ENCODE measurements around the gene PFKFB1.
"Not testable (repeated sequence)": the region's sequence is repeated elsewhere in the genome, so short reads cannot be mapped to it uniquely, and the experiment has no call there.

The PFKFB1 gene

DNA sequence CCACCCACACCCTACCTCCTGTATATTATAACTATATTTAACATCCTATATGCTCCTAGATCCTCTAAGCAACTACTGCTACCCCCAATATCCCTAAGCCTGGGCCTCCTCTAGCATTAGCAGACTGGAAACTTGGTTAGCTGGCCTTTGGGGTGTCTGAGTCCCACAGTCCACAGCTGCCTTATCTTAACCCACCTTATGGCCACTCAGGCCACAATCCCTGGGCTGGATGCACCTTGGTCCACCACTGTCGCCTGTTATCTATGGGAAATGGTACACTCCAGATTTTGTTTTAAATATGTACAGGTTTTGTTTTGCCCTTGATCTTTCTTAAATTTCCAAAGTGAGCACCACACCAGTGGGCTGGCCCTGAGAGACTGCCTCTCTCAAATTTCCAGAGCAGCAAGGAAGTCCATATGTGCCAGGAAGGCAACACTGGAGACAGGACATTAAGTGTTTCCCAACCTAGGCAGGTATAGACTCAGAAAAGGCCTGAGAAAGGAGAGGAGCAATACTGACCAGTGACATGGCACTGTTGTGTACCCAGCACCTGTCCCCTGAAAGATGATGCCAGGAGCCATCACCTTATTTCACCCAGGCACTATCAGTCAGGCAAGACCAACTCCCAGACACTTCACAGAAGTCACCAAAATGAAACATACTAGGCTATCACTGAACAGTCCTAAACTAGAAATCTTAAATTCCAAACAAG, 921 bp downstream of the PFKFB1 start:
- no peak for DNase-seq (ENCODE audit: low spot score)

DNA sequence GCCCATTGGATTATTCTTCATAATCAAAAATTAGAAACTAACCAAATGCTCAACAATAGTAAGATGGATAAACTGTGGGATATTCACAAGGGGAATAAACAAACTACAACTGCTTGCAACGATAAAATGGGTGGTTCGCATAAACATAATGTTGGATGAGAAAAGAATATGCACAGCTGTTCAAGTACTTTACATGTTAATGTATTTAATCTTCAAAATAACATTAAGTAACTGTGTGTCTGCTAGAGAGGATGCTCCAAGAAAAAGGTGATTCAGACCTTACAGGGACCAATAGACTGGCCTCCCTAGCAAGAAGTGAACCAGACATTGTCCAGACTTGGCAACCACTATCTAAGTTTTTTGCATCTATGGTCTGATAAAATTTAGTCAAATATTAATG, 2.3 kb downstream of the PFKFB1 start:
- DNase-seq (ENCODE audit: low spot score) = no peak

DNA sequence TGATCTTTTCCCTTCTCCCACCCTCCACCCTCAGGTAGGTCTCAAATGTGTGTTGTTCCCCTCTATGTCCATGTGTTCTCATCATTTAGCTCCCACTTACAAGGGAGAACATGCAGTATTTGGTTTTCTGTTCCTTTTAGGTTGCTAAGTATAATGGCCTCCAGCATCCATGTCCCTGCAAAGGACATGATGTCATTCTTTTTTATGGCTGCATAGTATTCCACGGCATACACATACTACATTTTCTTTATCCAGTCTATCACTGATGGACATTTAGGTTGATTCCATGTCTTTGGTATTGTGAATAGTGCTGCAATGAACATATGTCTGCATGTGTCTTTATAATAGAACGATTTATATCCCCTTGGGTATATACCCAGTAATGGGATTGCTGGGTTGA, 10.7 kb downstream of the PFKFB1 start:
- not testable (repeated sequence) for DNase-seq (ENCODE audit: low spot score)

DNA sequence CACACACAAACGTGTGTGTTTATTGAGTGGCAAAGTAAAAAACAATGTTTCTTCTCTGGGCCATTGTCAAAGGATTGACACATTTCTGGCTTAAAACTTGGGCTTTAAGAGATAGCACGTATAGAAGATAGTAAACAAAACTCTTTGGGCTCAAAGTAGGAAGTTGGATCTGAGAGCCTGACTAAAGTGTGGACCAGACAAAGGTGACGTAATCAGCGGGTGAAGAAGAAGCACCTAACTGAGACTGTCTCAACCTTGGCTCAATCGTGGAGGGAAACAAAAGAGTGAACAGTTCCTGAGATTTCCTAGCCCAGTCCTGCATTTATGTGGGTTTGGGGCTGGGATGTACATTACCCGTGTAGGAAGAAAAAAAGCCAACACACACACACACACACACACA, 13.7 kb downstream of the PFKFB1 start:
- no peak for DNase-seq (ENCODE audit: low spot score)

DNA sequence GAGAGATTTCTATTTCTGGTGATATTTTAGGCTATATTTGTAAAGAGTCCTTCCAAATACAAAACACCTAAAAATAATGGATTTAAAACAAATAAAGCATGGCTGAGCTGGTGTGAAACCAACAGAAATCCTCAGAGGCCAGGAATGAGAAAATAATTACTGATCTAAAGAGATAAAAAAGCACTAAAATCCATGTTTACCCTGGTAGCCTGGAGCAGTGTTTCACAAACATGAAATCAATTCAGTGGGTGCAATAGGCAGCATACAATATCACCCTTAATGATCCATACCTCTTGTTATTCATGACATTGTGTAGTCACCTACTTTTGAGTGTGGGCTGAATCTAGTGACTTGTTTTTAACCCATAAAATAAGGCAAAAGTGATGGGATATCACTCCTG, 14.6 kb downstream of the PFKFB1 start:
- no peak for DNase-seq (ENCODE audit: low spot score)

DNA sequence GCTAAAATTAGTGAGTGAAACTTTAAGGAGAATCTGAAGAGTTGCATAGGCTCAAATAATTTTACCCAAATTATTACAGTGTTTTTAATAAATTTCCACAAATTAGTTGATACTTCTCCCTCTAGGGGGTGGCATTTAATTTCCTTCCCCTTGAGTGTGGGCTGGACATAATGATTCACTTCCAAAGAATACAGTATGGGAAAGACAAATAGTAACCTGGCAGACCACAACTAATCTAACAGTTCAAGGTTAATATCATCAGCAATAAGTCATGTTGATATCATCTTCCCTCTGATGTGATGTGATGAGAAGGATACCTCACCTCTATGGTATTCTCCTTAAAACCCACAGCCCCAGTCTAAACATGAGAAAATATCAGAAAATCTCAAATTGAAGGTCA, 15.5 kb downstream of the PFKFB1 start:
- DNase-seq (ENCODE audit: low spot score) = no peak

DNA sequence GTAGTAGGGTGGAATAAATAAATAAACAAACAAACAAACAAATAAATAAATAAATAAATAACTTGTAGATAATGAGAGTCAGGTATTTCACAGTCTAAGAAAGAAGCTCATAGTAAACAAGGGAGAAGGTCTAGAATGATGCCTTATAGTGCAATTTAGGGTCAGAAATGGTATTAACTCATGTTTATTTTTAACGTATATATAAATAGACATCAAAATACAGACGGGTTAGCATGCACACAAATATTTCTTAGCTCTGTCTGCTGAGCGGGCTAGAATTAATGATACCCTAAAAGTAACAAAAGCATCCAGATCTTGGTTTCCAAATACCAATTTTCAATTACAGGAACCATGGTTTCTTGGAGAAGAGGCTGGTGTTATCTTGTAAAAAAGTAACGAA, 16.6 kb downstream of the PFKFB1 start:
- DNase-seq (ENCODE audit: low spot score) = no peak

DNA sequence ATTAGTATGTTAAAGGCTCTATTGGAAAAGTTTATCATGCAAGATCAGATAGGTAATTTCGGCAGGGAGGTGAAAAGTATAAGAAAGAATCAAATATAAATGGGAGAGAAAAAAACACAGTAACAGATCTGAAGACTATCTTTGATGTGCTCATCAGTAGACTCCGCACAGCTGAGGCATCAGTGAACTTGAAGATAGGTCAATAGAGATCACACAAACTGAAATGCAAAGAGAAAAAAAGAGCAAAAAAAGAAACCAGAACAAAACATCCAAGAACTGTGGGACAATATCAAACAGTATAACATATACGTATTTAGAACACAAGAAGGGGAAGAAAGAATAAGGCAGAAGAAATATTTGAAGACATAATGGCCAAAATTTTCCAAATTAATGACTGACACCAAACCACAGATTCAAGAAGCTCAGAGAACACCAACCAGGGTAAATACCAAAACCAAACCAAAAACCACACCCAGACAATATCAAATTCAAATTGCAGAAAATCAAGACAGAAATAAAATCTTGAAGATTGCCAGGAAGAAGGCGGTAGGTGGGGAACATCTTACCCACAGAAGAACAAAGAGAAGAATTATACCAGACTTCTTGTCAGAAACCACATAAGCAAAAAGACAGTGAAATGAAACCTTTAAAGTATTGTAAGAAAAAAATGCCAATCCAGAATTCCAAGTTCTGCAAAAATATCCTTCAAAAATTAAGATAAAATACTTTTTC, 29.1 kb downstream of the PFKFB1 start:
- no peak for DNase-seq (ENCODE audit: low spot score)

DNA sequence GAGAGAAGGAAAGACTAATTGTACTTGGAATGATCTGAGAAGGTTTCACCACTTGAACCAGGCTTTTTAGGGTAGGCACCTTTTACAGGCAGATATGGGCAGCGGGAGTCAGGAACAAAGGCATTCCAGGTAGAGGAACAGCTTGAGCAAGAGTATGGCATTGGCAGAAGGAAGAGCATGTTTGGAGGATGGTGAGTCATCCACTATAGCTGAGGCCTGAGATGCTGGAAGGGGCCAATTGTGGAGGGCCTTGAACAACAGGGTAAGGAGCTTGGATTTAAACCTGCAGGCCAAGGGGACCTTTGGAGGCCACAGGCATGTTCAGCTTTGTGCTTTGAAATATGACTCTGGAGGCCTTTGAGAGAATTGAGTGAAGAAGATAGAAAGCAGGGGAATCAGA, 32.2 kb downstream of the PFKFB1 start:
- DNase-seq (ENCODE audit: low spot score) = no peak

DNA sequence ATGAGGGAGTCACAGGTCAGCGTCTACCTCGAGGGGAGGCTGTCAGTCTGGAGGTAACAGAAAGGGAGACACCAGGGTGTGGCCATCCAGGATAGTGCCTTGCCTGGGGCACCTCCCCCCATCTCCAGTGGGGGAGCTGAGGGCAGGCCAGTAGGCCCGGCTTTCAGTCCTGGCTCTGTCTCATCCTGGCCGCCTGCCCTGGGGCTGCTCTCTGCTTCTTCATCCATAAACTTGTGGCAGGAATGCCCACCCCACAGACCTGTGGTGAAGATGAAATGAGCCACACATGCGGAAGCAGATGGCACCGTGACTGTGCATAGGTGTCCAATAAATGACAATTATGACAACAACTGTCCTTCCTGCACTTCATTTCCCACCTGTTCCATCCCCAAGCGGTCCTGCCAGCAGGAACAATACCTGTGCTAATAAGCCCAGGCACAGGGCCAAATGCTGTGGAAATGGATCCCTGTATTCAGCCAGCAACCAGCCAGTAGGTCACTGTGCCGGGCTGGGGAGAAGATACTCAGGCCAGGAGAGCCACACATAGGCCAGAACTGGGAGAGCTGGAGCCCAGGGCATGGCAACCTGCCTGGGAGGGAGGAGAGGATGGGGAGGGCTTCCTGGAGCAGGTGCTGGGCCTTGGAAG, 43.1 kb downstream of the PFKFB1 start:
- DNase-seq (ENCODE audit: low spot score) = no peak

DNA sequence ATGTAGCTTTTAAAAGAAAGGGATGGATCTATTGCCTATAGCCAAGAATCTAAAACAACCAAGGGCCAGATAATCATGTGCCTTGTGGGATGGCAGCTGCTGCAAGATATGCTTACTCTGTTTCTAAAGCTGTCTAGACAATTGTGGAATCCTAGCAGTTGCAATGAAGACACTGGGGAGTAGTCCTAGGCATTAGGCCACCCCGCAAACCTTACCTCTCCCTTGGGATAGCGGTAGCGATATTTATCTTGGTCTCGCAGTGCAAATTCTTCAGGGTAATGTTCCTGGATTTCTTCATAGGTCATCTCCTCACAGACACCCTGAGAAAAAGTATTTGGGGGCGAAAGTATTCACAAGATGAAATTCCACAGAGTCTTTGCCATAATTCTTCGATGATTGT, 48.8 kb downstream of the PFKFB1 start:
- no peak for DNase-seq (ENCODE audit: low spot score)

DNA sequence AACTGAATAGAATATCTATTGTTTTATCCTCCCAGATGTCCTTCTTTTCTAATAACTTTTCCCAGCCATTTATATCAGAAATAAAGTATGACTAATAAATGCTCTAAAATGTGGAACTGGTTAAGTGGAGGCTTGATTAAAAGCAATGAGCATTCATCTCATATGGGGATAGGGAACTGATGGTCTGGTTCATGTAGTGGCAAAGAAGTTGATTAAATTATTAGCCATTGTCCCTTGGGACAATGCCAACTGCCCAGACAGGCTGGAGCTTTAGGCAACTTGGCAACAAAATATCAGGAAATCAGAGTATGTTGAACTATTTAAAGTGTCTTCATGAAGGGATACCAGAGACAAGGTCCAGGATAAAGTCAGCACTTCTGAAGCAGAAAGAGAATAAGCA, 49.2 kb downstream of the PFKFB1 start:
- no peak for DNase-seq (ENCODE audit: low spot score)

DNA sequence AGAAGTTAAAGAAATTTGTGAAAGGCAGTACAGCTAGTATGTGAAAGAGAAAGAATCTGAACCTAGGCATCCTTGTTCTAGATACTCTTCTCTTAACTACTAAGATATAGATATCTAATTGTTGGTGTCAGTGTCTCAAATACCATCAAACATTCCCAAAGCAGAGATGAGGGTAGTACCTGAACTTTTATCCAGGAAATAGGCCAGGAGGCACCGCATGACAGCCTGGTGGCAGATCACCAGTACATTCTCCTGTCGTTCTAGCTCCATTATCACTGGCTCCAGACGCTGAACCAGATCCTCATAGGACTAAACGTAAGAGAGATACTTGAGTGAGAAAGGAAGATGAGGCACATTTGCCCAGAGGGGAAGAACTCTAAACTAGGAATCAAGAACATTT, 56.6 kb downstream of the PFKFB1 start:
- no peak for DNase-seq (ENCODE audit: low spot score)

DNA sequence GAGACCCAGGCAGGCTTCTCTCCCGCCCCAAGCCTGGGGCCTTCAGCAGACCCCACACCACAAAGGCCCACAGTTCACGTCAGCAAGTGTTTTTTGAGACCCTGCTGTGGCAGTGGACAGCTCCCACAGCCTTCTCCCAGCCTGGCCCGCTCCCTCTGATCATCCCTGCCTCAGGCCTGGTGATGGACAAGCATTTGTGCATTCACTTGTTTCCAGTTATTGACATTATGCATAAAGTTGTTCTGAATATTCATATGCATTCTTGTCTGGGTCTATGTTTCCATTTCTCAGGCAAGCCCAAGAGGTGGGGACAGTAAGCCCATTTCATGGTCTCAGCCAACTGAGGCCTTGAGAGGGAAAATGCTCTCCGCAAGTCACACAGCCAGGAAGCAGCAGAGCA, 58.7 kb downstream of the PFKFB1 start:
- DNase-seq (ENCODE audit: low spot score) = no peak

DNA sequence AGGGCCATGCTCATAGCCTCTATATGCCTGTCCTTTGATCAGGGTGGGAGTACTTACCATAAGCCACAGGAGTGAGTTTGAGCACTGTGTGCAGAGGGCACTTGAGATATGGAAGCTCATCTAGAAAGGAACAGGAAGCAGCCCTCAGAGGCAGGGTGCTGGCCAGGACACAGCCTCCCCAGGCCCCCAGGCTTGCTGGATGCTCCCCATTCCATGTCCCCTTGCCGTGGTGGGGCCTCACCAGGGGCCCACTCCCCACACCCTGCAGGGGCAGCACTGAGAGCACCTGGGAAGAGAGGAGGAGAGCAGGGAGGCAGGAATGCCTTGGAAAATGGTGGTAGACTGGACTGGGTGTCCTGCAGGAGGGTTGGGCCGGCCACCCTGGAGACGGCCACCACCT, 59.1 kb downstream of the PFKFB1 start:
- DNase-seq (ENCODE audit: low spot score) = no peak

DNA sequence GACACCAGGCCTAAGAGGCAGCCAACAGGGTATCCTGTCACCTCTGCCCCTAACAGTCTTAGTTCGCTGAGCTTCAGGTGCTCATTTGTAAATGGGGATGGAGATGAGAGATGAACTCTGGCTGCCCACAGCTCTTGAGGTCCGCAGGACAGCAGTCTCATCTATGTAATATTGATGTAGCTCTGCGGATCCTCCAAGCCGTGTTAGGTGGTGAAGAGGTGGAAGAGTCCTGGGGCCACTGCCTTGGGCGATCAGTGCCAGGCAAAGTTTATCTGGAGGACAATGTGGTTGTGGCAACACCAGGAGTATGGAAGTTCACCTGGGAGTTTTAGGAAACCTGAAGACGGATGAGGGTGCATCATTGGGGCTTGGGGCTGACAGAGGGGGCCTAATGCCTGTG, 59.9 kb downstream of the PFKFB1 start:
- DNase-seq (ENCODE audit: low spot score) = no peak

DNA sequence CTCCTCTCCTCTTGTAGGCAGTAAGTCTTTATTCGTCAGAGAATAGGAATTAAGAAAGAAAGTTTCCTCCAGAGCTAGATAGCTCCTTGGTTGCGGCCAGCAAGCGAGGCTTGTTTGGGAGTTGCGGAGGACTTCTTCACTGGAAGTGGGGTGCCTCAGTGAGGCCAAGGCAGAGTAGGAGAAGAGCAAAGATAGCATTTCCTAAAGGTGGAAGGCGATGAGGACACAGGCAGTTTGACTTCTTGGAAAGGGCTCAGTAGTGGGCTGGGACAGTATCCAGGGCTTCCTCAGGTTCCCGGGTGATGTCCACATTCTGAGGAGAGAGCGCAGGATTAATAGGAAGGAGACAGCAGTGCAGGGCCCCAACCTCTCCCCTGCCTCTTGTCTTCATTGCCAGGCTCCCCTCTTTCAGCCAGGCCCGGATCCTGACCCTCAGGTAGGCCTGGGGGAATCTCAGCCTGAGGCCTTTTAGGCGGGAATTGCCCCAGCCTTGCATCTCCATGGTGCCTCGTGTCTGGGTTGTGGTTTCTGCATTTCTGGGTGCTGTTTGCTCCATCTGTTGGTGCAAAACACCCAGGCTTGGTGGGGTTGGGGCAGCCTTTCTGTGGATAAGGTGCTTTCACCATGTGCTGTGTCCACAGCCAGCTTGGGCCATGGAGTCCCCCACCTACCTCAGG, 60.7 kb downstream of the PFKFB1 start:
- no peak for DNase-seq (ENCODE audit: low spot score)

DNA sequence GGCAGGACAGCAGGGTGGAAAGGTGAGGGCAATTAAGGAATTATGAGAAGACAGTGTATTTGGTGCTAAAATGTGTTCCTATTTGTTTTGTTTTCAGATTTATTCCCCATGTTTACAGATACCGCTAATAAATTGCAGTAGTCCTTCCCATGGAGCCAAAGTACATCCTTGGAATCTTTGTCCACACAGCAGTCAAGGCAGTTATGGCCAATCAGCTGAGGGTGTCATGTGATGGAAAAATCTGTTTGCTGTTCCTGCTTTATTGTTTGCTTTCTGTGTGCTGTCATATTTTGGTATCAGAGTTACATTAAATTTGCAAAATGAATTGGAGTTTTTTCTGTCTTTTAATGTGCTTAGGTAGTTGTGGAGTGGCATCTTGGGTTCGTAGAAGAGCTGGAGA, 62.9 kb downstream of the PFKFB1 start:
- no peak for DNase-seq (ENCODE audit: low spot score)

DNA sequence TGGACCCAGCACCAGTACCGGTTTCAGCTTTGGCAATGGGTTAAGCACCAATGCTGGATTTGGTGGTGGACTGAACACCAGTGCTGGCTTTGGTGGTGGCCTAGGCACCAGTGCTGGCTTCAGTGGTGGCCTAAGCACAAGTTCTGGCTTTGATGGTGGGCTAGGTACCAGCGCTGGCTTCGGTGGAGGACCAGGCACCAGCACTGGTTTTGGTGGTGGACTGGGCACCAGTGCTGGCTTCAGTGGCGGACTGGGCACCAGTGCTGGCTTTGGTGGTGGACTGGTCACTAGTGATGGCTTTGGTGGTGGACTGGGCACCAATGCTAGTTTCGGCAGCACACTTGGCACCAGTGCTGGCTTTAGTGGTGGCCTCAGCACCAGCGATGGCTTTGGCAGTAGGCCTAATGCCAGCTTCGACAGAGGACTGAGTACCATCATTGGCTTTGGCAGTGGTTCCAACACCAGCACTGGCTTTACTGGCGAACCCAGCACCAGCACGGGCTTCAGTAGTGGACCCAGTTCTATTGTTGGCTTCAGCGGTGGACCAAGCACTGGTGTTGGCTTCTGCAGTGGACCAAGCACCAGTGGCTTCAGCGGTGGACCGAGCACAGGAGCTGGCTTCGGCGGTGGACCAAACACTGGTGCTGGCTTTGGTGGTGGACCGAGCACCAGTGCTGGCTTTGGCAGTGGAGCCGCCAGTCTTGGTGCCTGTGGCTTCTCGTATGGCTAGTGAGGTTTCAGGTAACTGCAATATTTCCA, 63.5 kb downstream of the PFKFB1 start:
- no peak for DNase-seq (ENCODE audit: low spot score)

DNA sequence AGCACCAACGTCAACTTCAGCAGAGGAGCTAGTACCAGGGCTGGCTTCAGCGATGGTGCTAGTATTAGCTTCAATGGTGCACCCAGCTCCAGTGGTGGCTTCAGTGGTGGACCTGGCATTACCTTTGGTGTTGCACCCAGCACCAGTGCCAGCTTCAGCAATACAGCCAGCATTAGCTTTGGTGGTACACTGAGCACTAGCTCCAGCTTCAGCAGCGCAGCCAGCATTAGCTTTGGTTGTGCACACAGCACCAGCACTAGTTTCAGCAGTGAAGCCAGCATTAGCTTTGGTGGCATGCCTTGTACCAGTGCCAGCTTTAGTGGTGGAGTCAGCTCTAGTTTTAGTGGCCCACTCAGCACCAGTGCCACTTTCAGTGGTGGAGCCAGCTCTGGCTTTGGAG, 65.1 kb downstream of the PFKFB1 start:
- no peak for DNase-seq (ENCODE audit: low spot score)

DNA sequence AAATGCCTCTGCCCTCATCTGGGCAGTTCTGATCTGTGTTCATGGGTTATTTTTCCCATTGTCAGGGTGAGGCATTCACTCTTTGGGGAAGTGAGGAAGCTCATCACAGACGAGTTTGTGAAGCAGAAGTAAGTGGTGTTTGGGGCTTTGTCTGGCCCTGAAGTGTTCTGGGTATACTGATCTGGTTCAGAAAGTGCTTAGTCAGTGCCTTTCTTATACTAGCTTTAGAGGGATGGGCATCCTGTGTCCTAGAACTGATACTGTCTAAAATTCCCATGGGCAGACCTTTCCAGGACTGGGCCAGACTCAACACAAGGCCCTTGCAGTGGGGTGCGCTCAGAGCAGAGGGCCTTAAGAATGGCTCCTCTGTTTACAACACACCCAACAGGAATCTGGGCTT, 67.0 kb downstream of the PFKFB1 start:
- no peak for DNase-seq (ENCODE audit: low spot score)

DNA sequence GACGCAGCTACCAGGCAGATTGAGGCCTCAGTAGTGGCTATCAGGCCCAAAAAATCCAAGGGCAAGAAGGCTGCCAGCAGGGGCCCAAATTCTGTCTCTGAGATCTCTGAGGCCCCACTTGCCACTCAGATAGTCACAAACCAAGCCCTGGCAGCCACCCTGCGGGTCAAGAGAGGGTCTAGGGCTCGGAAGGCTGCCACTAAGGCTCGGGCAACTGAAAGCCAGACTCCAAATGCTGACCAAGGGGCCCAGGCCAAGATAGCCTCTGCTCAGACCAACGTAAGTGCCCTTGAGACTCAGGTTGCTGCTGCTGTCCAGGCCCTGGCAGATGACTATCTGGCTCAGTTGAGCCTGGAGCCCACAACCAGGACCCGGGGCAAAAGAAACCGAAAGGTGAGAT, 70.6 kb downstream of the PFKFB1 start:
- no peak for DNase-seq (ENCODE audit: low spot score)
